HL-60 (cell line): ENCODE results near the gene SLC10A2.
"Not testable (repeated sequence)": the region's sequence is repeated elsewhere in the genome, so short reads cannot be mapped to it uniquely, and the experiment has no call there.

ENCODE experiments used
- DNase-seq, 2 experiments: peaks; one replicate each; pipeline ENCODE4 v3.0.0-alpha.2; 2010 to 2020; ENCODE audit warnings: low read depth in 1 of 2, low spot score in 1 of 2
- H3K27ac ChIP-seq: fragments of 250-450 bp; sonication (Bioruptor Pico); replicated peaks from 2 replicates; pipeline ENCODE4 v1.5.1; 2020; ENCODE audit warnings: mild to moderate bottlenecking, moderate library complexity
- H3K27me3 ChIP-seq: fragments of 250-450 bp; sonication (Bioruptor Pico); 2 replicates; pipeline ENCODE4 v1.5.1; 2021; ENCODE audit warnings: mild to moderate bottlenecking, moderate library complexity; ENCODE audit not compliant: insufficient read depth, poor library complexity, severe bottlenecking
- H3K4me3 ChIP-seq: replicated peaks from 2 replicates; pipeline ENCODE4 v1.5.1; 2011; ENCODE audit warnings: mild to moderate bottlenecking, control low read depth, low read length; ENCODE audit not compliant: insufficient read depth
- GABPA ChIP-seq: IDR thresholded peaks from 2 replicates; pipeline ENCODE4 v1.6.1; 2012; ENCODE audit warnings: low read depth
- POLR2AphosphoS5 ChIP-seq: IDR thresholded peaks from 2 replicates; pipeline ENCODE4 v1.6.1; 2012; ENCODE audit warnings: low read depth
- REST ChIP-seq: IDR thresholded peaks from 2 replicates; pipeline ENCODE4 v1.6.1; 2012; ENCODE audit warnings: low read depth; ENCODE audit not compliant: insufficient replicate concordance
- SPI1 ChIP-seq: IDR thresholded peaks from 2 replicates; pipeline ENCODE4 v1.6.1; 2012; ENCODE audit warnings: low read depth, mild to moderate bottlenecking, borderline replicate concordance
- long read RNA-seq: library from polyadenylated mRNA; unstranded; transcript quantifications from one replicate; pipeline ENCODE4 v2.0.0, GENCODE V29; 2020
- TF ChIP-seq, protein P1 (sequence below): IDR thresholded peaks from one replicate; pipeline ENCODE4 v1.5.1; 2011; ENCODE audit warnings: low read length, control low read depth, inconsistent platforms; ENCODE audit not compliant: insufficient read depth

The SLC10A2 gene, protein sequence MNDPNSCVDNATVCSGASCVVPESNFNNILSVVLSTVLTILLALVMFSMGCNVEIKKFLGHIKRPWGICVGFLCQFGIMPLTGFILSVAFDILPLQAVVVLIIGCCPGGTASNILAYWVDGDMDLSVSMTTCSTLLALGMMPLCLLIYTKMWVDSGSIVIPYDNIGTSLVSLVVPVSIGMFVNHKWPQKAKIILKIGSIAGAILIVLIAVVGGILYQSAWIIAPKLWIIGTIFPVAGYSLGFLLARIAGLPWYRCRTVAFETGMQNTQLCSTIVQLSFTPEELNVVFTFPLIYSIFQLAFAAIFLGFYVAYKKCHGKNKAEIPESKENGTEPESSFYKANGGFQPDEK
- long read RNA-seq, result 0 reads

DNA sequence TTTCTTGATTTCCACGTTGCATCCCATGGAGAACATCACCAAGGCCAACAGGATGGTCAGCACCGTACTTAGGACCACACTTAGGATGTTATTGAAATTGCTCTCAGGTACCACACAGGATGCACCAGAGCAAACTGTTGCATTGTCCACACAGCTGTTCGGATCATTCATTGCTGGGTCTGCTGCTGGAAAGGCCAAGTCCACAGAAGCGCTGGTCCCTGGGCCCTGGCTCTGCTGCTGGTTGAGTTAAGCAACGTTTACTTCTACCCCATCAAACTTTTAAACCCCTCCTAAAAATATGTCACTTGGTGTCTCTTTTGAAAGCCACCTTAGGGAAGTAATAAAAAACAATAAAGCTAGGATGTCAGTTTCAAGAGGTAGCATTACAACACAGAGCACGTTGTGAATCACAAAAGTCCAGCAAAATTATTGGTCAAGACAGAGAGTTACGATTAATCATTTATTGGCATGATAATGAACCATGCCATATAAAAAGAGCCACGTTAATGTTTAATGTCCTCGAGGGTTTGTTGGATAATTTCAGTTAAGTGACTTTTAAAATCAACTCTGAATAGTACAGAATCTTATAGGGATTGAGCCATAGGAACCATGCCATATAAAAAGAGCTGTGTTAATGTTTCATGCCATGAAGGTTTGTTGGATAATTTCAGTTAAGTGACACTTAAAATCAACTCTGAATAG, at the start of gene SLC10A2:
Gene SLC10A2, minus strand, starts transcription at position 339 of the 702 bp plus-strand sequence. Its CDS starts 168 bp downstream, at position 171.
- Histone ChIP-seq H3K4me3 (no peak within 1 kb of the TSS), H3K27me3 (no peaks in the 10 kb centered on the region), H3K27ac (no peak within 1 kb of the TSS)
- TF ChIP-seq GABPA (no peak), REST (no peak), SPI1 (no peak)
- DNase-seq, result no peak

DNA sequence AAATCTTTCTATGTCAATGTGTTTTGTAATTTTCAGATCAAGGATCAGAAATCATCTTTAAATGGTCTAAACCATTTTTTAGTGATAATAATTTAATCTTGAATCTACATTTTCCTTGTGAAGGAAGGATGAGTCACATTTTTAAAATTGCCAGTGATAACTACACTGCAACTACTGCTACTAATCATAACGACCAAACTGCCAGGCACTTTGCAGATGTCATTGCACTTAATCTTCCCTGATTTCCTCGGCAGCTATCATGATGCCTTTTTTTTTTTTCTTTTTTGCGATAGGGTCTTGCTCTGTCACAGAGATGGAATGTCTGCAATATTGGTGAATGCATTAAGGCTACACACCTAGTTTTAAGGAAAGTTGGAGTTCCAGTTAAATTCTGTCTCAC, 41.4 kb upstream of the SLC10A2 start:
- DNase-seq, result no peak
- TF ChIP-seq, protein P1, sequence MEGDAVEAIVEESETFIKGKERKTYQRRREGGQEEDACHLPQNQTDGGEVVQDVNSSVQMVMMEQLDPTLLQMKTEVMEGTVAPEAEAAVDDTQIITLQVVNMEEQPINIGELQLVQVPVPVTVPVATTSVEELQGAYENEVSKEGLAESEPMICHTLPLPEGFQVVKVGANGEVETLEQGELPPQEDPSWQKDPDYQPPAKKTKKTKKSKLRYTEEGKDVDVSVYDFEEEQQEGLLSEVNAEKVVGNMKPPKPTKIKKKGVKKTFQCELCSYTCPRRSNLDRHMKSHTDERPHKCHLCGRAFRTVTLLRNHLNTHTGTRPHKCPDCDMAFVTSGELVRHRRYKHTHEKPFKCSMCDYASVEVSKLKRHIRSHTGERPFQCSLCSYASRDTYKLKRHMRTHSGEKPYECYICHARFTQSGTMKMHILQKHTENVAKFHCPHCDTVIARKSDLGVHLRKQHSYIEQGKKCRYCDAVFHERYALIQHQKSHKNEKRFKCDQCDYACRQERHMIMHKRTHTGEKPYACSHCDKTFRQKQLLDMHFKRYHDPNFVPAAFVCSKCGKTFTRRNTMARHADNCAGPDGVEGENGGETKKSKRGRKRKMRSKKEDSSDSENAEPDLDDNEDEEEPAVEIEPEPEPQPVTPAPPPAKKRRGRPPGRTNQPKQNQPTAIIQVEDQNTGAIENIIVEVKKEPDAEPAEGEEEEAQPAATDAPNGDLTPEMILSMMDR, result no peak
- TF ChIP-seq POLR2AphosphoS5, result no peak
- Histone ChIP-seq H3K4me3 (no peak overlapping the region), H3K27me3 (no peaks in the 10 kb centered on the region), H3K27ac (no peak overlapping the region)

- TF ChIP-seq REST (no peak), POLR2AphosphoS5 (no peak), SPI1 (no peak), GABPA (no peak)
- TF ChIP-seq, protein P1, result no peak
- H3K27ac ChIP-seq, result no peak overlapping the region
- no peak overlapping the region for H3K4me3 ChIP-seq
- no peaks in the 10 kb centered on the region for H3K27me3 ChIP-seq
- no peak for DNase-seq
Observed at GRCh38 chr13:103104340-103104739, 38.1 kb upstream of the SLC10A2 start.

- H3K27me3 ChIP-seq, DNase-seq, H3K4me3 ChIP-seq, H3K27ac ChIP-seq: not testable (repeated sequence)
Observed at GRCh38 chr13:103103456-103103855, 37.2 kb upstream of the SLC10A2 start.
